PC-3 (cell line): ENCODE data around the gene PARN. TPM values are rescaled to one million over a fixed set of nuclear protein-coding genes. Genes with fewer than 3 reads are reported as not detected.
A peak's percentile ranks its signal among the peaks of the same experiment; 100 is the strongest.

Experiments
- ATAC-seq: fragments of 200-7000 bp; cut with Tn5 transposase; 2 replicates; pipeline ENCODE4 v1.9.1; 2020; ENCODE audit warnings: mild to moderate bottlenecking, moderate library complexity
- BruUV-seq: library from RNA; stranded (reverse); fragments of 400-500 nt; replicated peaks from 2 replicates; lab custom pipeline; 2021; lab: Mats Ljungman, UMichigan
- CTCF ChIA-PET: fragments of 300-600 bp; sonication (Branson Sonifier 250); formaldehyde crosslinking; loops from one replicate; lab custom pipeline; 2022; ENCODE audit warnings: antibody characterized with exemption; lab: Charles Lee
- POLR2A ChIA-PET: fragments of 300-600 bp; sonication (Branson Sonifier 250); formaldehyde crosslinking; loops from one replicate; lab custom pipeline; 2022; ENCODE audit warnings: antibody characterized with exemption; ENCODE audit not compliant: unreplicated experiment; lab: Charles Lee
- DNase-seq: peaks from one replicate; pipeline ENCODE4 v3.0.0-alpha.2; 2015
- H2AFZ ChIP-seq: fragments of 300-600 bp; sonication (generic); 2 replicates; pipeline ENCODE4 v1.6.0; 2016; ENCODE audit warnings: antibody characterized with exemption, low read length
- H3F3A ChIP-seq: fragments of 300-600 bp; sonication (generic); one replicate; pipeline ENCODE4 v1.6.0; 2017; ENCODE audit warnings: antibody characterized with exemption, low read length, control low read depth, mild to moderate bottlenecking; ENCODE audit not compliant: unreplicated experiment
- H3K27ac ChIP-seq: fragments of 300-600 bp; sonication (generic); 2 replicates; pipeline ENCODE4 v1.5.1; 2016; ENCODE audit warnings: mild to moderate bottlenecking, low read length
- H3K27me3 ChIP-seq: fragments of 300-600 bp; sonication (generic); 2 replicates; pipeline ENCODE4 v1.6.1; 2016; ENCODE audit warnings: low read length, mixed read lengths
- H3K36me3 ChIP-seq: fragments of 300-600 bp; sonication (generic); 2 replicates; pipeline ENCODE4 v1.6.1; 2016; ENCODE audit warnings: low read depth, mixed run types, low read length, mixed read lengths
- H3K4me1 ChIP-seq: fragments of 300-600 bp; sonication (generic); 2 replicates; pipeline ENCODE4 v1.5.1; 2016; ENCODE audit warnings: low read length; ENCODE audit not compliant: insufficient read depth
- H3K4me2 ChIP-seq: fragments of 300-600 bp; sonication (generic); 2 replicates; pipeline ENCODE4 v1.6.0; 2016; ENCODE audit warnings: low read length
- H3K4me3 ChIP-seq: fragments of 300-600 bp; sonication (generic); 2 replicates; pipeline ENCODE4 v1.5.1; 2016; ENCODE audit warnings: mild to moderate bottlenecking, low read length, mixed read lengths
- H3K79me2 ChIP-seq: fragments of 300-600 bp; sonication (generic); 2 replicates; pipeline ENCODE4 v1.6.1; 2017; ENCODE audit warnings: low read length, mixed read lengths
- H3K9ac ChIP-seq: fragments of 300-600 bp; sonication (generic); 2 replicates; pipeline ENCODE4 v1.6.0; 2016; ENCODE audit warnings: mild to moderate bottlenecking, low read length
- H3K9me2 ChIP-seq: fragments of 300-600 bp; sonication (generic); replicated peaks from 2 replicates; pipeline ENCODE4 v1.6.1; 2016; ENCODE audit warnings: mixed run types, low read length, mixed read lengths
- H3K9me3 ChIP-seq: fragments of 300-600 bp; sonication (generic); 2 replicates; pipeline ENCODE4 v1.6.1; 2016; ENCODE audit warnings: low read length, mixed read lengths
- H4K20me1 ChIP-seq: fragments of 300-600 bp; sonication (generic); 2 replicates; pipeline ENCODE4 v1.6.1; 2016; ENCODE audit warnings: low read length, mixed read lengths
- CTCF ChIP-seq: fragments of 300-600 bp; sonication (generic); conservative IDR thresholded peaks from 2 replicates; pipeline ENCODE4 v1.5.1; 2017; ENCODE audit warnings: antibody characterized with exemption, low read depth, mild to moderate bottlenecking, low read length
- EZH2 ChIP-seq: fragments of 300-600 bp; sonication (generic); IDR thresholded peaks from one replicate; pipeline ENCODE4 v1.6.1; 2017; ENCODE audit warnings: antibody characterized with exemption, mild to moderate bottlenecking, low read length; ENCODE audit not compliant: unreplicated experiment
- EZH2phosphoT487 ChIP-seq: fragments of 300-600 bp; sonication (generic); IDR thresholded peaks from 2 replicates; pipeline ENCODE4 v1.6.1; 2018; ENCODE audit warnings: mild to moderate bottlenecking, antibody characterized with exemption, low read length, borderline replicate concordance
- intact Hi-C: fragments of 100-400 bp; cut with micrococcal nuclease; formaldehyde crosslinking; loops from 2 replicates; pipeline ENCODE4 v1.9.0; 2023
- total RNA-seq: library from RNA; depleted of rRNA; stranded (reverse); fragments of >200 nt; gene quantifications from 2 replicates; pipeline ENCODE4 v1.2.3, GENCODE V29; 2014

The PARN gene
- total RNA-seq, 1 experiment from 2014 or later = 34.7 TPM

- H3F3A ChIP-seq = no peaks in the 10 kb centered on the region
- POLR2A ChIA-PET = no interaction called here
- no peaks in the 10 kb centered on the region for H3K27me3 ChIP-seq
- TF ChIP-seq CTCF (no peak), EZH2 (no peak), EZH2phosphoT487 (no peak)
- H3K9me2 ChIP-seq = no peaks in the 10 kb centered on the region
- H3K36me3 ChIP-seq = no peaks in the 10 kb centered on the region
- no peaks in the 10 kb centered on the region for H3K9me3 ChIP-seq
- peak overlapping the region; percentile 25; the same call in 1 of the 2 replicates for H3K27ac ChIP-seq
- no TSS peak for BruUV-seq
- DNase-seq (no peak), ATAC-seq (no peak)
- H3K79me2 ChIP-seq = no peaks in the 10 kb centered on the region
- H3K4me3 ChIP-seq = no peak overlapping the region
- peaks cover 38% of the 10 kb centered on the region for H3K4me1 ChIP-seq
- no peak overlapping the region; the same call in 1 of the 2 replicates for H3K4me2 ChIP-seq
- H2AFZ ChIP-seq = no peak overlapping the region
- no peaks in the 10 kb centered on the region for H4K20me1 ChIP-seq
- intact Hi-C loops = loop anchor here (10.0 kb wide), 1 partner anchor 55 kb away; no protein-coding TSS in a partner anchor
- CTCF ChIA-PET = no interaction called here
- no peak overlapping the region for H3K9ac ChIP-seq
Observed at GRCh38 chr16:14509675-14510132, 120.4 kb downstream of the PARN start.

- BruUV-seq = no TSS peak
- H3K79me2 ChIP-seq = no peaks in the 10 kb centered on the region
- ChIA-PET CTCF (no interaction called here), POLR2A (no interaction called here)
- H3K4me2 ChIP-seq = no peak overlapping the region; the same call in 1 of the 2 replicates
- DNase-seq = peak; percentile 65
- ATAC-seq = peak; percentile 46
- no peaks in the 10 kb centered on the region for H3K27me3 ChIP-seq
- intact Hi-C loops = loop anchor here (10.0 kb wide), 1 partner anchor 54 kb away; no protein-coding TSS in a partner anchor
- no peak overlapping the region for H3K4me3 ChIP-seq
- H3K9ac ChIP-seq = no peak overlapping the region
- no peaks in the 10 kb centered on the region for H3K36me3 ChIP-seq
- peaks cover 39% of the 10 kb centered on the region for H3K4me1 ChIP-seq
- H3F3A ChIP-seq = no peaks in the 10 kb centered on the region
- H2AFZ ChIP-seq = no peak overlapping the region
- TF ChIP-seq EZH2phosphoT487 (no peak), EZH2 (no peak), CTCF (no peak)
- H3K9me2 ChIP-seq = no peaks in the 10 kb centered on the region
- no peaks in the 10 kb centered on the region for H3K9me3 ChIP-seq
- H4K20me1 ChIP-seq = no peaks in the 10 kb centered on the region
- 0 out of 2 replicates have a peak overlapping the region, but pooled peaks have one; percentile 25 for H3K27ac ChIP-seq
Observed at GRCh38 chr16:14509055-14509454, 121.0 kb downstream of the PARN start.

DNA sequence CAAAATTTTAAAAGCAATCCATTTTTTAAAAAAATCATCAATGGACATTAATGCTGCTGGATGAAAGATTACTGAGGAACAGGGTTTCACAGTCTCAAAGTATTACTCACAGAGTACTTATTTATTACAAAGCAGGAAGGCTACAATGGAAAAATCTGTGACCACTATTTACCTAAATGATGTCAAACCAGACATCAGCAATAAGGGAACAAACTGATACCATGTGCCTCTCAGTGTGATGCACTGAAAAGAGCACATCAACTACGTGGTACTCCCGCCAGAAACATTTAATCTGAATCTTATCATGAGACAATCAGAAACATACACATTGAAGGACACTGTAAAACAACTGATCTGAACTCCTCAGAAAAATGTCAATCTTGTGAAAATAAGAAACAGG, 124.2 kb downstream of the PARN start:
- Histone ChIP-seq H3K27me3 (no peaks in the 10 kb centered on the region), H3K4me3 (no peak overlapping the region), H3K36me3 (no peaks in the 10 kb centered on the region), H3K4me1 (peaks cover 58% of the 10 kb centered on the region), H3K9me2 (no peaks in the 10 kb centered on the region), H3F3A (peaks cover 10% of the 10 kb centered on the region), H3K9me3 (no peaks in the 10 kb centered on the region), H3K4me2 (no peak overlapping the region), H3K27ac (peak overlapping the region; percentile 68), H3K79me2 (peaks cover 6% of the 10 kb centered on the region), H4K20me1 (no peaks in the 10 kb centered on the region), H2AFZ (no peak overlapping the region), H3K9ac (peak overlapping the region; percentile 15; the same call in 1 of the 2 replicates)
- DNase-seq (peak; percentile 60), ATAC-seq (peak; percentile 23)
- CTCF ChIA-PET = no interaction called here
- intact Hi-C loops = loop anchor here (10.0 kb wide), 1 partner anchor 51 kb away; no protein-coding TSS in a partner anchor
- POLR2A ChIA-PET = no interaction called here
- BruUV-seq = no TSS peak
- no peak for TF ChIP-seq EZH2
- TF ChIP-seq CTCF = no peak
- TF ChIP-seq EZH2phosphoT487 = no peak
